GM12878 (cell line): ENCODE measurements around the gene PITPNB. TPM values are rescaled to one million over a fixed set of nuclear protein-coding genes. Genes with fewer than 3 reads are reported as not detected.

ENCODE experiments used
- ATAC-seq: fragments of 200-7000 bp; cut with Tn5 transposase; 3 replicates; pipeline ENCODE4 v1.9.1; 2020; ENCODE audit warnings: mild to moderate bottlenecking, moderate library complexity
- BruUV-seq: library from RNA; stranded (reverse); fragments of 400-500 nt; replicated peaks from 2 replicates; lab custom pipeline; 2021; lab: Mats Ljungman, UMichigan
- CTCF ChIA-PET: fragments of 300-600 bp; sonication (Branson Sonifier 250); formaldehyde crosslinking; extraction: SDS; loops from one replicate; lab custom pipeline; 2021; ENCODE audit warnings: inconsistent platforms; lab: Yijun Ruan, JAX
- POLR2A ChIA-PET: fragments of 350-600 bp; formaldehyde crosslinking; extraction: SDS; loops from one replicate; lab custom pipeline; 2021; ENCODE audit warnings: inconsistent platforms; lab: Charles Lee
- RAD21 ChIA-PET: fragments of 300-600 bp; sonication (Branson Sonifier 250); formaldehyde crosslinking; loops from one replicate; lab custom pipeline; 2023; ENCODE audit warnings: antibody characterized with exemption; ENCODE audit not compliant: unreplicated experiment; lab: Charles Lee
- SMC1A ChIA-PET: fragments of 300-600 bp; sonication (Branson Sonifier 250); formaldehyde crosslinking; loops from one replicate; lab custom pipeline; 2023; ENCODE audit not compliant: unreplicated experiment, uncharacterized antibody; lab: Charles Lee
- DNase-seq: peaks from one replicate; pipeline ENCODE4 v3.0.0-alpha.2; 2011; ENCODE audit warnings: low read depth, low spot score
- FAIRE-seq: peaks from 3 replicates; lab custom pipeline; 2011; peaks lifted over from hg19 to GRCh38; lab: Jason Lieb, UNC
- H2AFZ ChIP-seq: 2 replicates; pipeline ENCODE4 v1.6.0; 2011; ENCODE audit warnings: low read depth, low read length, control low read depth; ENCODE audit not compliant: control insufficient read depth
- H3K27ac ChIP-seq: 2 replicates; pipeline ENCODE4 v1.5.1; 2011; ENCODE audit warnings: control low read depth; ENCODE audit not compliant: control insufficient read depth, insufficient read depth
- H3K27me3 ChIP-seq, 2 experiments: replicated peaks in 1 of 2; 2 replicates each; pipeline versions ENCODE4 v1.6.0 to v1.6.1; 2011; ENCODE audit warnings: low read length in 1 of 2; ENCODE audit not compliant: control insufficient read depth in 2 of 2, insufficient read depth in 2 of 2
- H3K36me3 ChIP-seq, 2 experiments: 2 replicates each; pipeline ENCODE4 v1.5.1; 2011; ENCODE audit warnings: low read length in 1 of 2; ENCODE audit not compliant: control insufficient read depth in 2 of 2, insufficient read depth in 2 of 2
- H3K4me1 ChIP-seq: 2 replicates; pipeline ENCODE4 v1.6.1; 2011; ENCODE audit warnings: mild to moderate bottlenecking, low read length, moderate library complexity, mixed read lengths; ENCODE audit not compliant: control insufficient read depth, insufficient read depth
- H3K4me2 ChIP-seq: 2 replicates; pipeline ENCODE4 v1.6.0; 2011; ENCODE audit warnings: control low read depth; ENCODE audit not compliant: control insufficient read depth, insufficient read depth
- H3K4me3 ChIP-seq: fragments of 200-600 bp; sonication (generic); 2 replicates; pipeline ENCODE4 v1.5.1; 2016
- H3K79me2 ChIP-seq: 2 replicates; pipeline ENCODE4 v1.6.0; 2011; ENCODE audit warnings: low read length; ENCODE audit not compliant: control insufficient read depth, insufficient read depth
- H3K9ac ChIP-seq: 2 replicates; pipeline ENCODE4 v1.8.0; 2011; ENCODE audit warnings: low read length, control low read depth, mixed read lengths; ENCODE audit not compliant: control insufficient read depth, insufficient read depth
- H3K9me3 ChIP-seq: replicated peaks from 3 replicates; pipeline ENCODE4 v1.5.1; 2011; ENCODE audit warnings: mild to moderate bottlenecking, low read length; ENCODE audit not compliant: control insufficient read depth, insufficient read depth
- H4K20me1 ChIP-seq: 2 replicates; pipeline ENCODE4 v1.6.0; 2011; ENCODE audit not compliant: control insufficient read depth, insufficient read depth
- CBX3 ChIP-seq: fragments of 200-600 bp; sonication (generic); IDR thresholded peaks from 2 replicates; pipeline ENCODE4 v1.6.1; 2016; ENCODE audit warnings: low read depth, borderline replicate concordance
- CHD2 ChIP-seq: IDR thresholded peaks from 2 replicates; pipeline ENCODE4 v1.6.1; 2011; ENCODE audit warnings: low read depth, low read length, improper control_type of control experiment, borderline replicate concordance
- IRF5 ChIP-seq: fragments of 450-650 bp; IDR thresholded peaks from 2 replicates; pipeline ENCODE4 v1.6.1; 2017; ENCODE audit warnings: borderline replicate concordance
- RB1 ChIP-seq: fragments of 450-650 bp; formaldehyde crosslinking; IDR thresholded peaks from 2 replicates; pipeline ENCODE4 v1.6.1; 2017; ENCODE audit warnings: mild to moderate bottlenecking, borderline replicate concordance
- TARDBP ChIP-seq: IDR thresholded peaks from 2 replicates; pipeline ENCODE4 v1.6.1; 2016; ENCODE audit warnings: borderline replicate concordance
- YY1 ChIP-seq: IDR thresholded peaks from 2 replicates; pipeline ENCODE4 v1.6.1; 2011; ENCODE audit warnings: low read depth, mild to moderate bottlenecking, low read length
- ZBED1 ChIP-seq: IDR thresholded peaks from 2 replicates; pipeline ENCODE4 v1.6.1; 2016; ENCODE audit warnings: borderline replicate concordance
- ZBTB40 ChIP-seq: fragments of 450-650 bp; IDR thresholded peaks from 2 replicates; pipeline ENCODE4 v1.6.1; 2016; ENCODE audit warnings: mild to moderate bottlenecking, moderate library complexity, borderline replicate concordance
- WGBS: methylation state at CpG from one replicate; pipeline ENCODE4 v1.1.6; 2016; ENCODE audit warnings: low lambda C conversion rate; ENCODE audit not compliant: insufficient replicate concordance, insufficient coverage; ENCODE audit errors: missing lambda C conversion rate; 5-methylcytosine and 5-hydroxymethylcytosine counted together
- in situ Hi-C: fragments of 300-500 bp; cut with MboI; formaldehyde crosslinking; loops from 9 replicates; pipeline ENCODE4 v1.14.3; 2018; ENCODE audit warnings: mixed read lengths
- intact Hi-C: fragments of 100-400 bp; cut with micrococcal nuclease; formaldehyde crosslinking; loops from one replicate; pipeline ENCODE4 v1.14.2; 2022; ENCODE audit not compliant: unreplicated experiment
- polyA plus RNA-seq, 11 experiments: library from polyadenylated mRNA; depleted of rRNA in 4 of 11; unstranded in 6 of 11; stranded (reverse) in 5 of 11; fragments of >200 nt; fragmentation: Nextera tagmentation in 4 of 11; fragmentation: Illumina TruSeq in 1 of 11; extraction: Ambion mirVana in 4 of 11; extraction: Trizol in 1 of 11; gene quantifications; 1 replicate in 1 of 11; 2 replicates in 10 of 11; pipeline versions ENCODE4 v1.2.1 to v1.2.3, GENCODE V29; 2011 to 2016; ENCODE audit warnings: inconsistent platforms in 2 of 11, missing spikeins in 2 of 11, low read depth in 1 of 11
- total RNA-seq, 4 experiments: library from RNA; depleted of rRNA in 3 of 4; stranded (reverse); fragments of >200 nt in 3 of 4; fragmentation: Illumina TruSeq in 1 of 4; extraction: Trizol in 1 of 4; gene quantifications; 2 replicates each; pipeline versions ENCODE4 v1.2.1 to v1.2.3, GENCODE V29; 2013 to 2021
- TF ChIP-seq, protein P1 (sequence below): fragments of 450-650 bp; IDR thresholded peaks from 2 replicates; pipeline ENCODE4 v1.6.1; 2016; ENCODE audit warnings: mild to moderate bottlenecking

Gene PITPNB
- total and polyA plus RNA-seq, 10 of the 15 experiments (the other 5 are each of a cell fraction or from before 2014, with no cell fraction given): 19.7 to 116 (median 64.9) TPM

- H3K4me2 ChIP-seq: no peak overlapping the region
- ChIA-PET RAD21 (no interaction called here), SMC1A (no interaction called here)
- ATAC-seq: no peak
- no peak overlapping the region for H3K9ac ChIP-seq
- no peak overlapping the region for H3K27ac ChIP-seq
- BruUV-seq: no TSS peak
- 75% methylated on average over 19 of the region's 20 CpGs for WGBS
- no peak overlapping the region for H2AFZ ChIP-seq
- intact Hi-C loops (no loop called here), in situ Hi-C loops (no loop called here)
- H4K20me1 ChIP-seq: no peaks in the 10 kb centered on the region
- DNase-seq: no peak
- no peaks in the 10 kb centered on the region for H3K36me3 ChIP-seq
- no peaks in the 10 kb centered on the region for H3K9me3 ChIP-seq
- no peaks in the 10 kb centered on the region for H3K27me3 ChIP-seq
- no peak for FAIRE-seq
- TF ChIP-seq ZBTB40 (no peak), TARDBP (no peak), IRF5 (no peak), YY1 (no peak), ZBED1 (no peak), RB1 (no peak), CBX3 (no peak), CHD2 (no peak)
- TF ChIP-seq, protein P1, sequence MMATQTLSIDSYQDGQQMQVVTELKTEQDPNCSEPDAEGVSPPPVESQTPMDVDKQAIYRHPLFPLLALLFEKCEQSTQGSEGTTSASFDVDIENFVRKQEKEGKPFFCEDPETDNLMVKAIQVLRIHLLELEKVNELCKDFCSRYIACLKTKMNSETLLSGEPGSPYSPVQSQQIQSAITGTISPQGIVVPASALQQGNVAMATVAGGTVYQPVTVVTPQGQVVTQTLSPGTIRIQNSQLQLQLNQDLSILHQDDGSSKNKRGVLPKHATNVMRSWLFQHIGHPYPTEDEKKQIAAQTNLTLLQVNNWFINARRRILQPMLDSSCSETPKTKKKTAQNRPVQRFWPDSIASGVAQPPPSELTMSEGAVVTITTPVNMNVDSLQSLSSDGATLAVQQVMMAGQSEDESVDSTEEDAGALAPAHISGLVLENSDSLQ: no peak
- TF ChIP-seq, all 136 proteins: peak for 0
- H3K79me2 ChIP-seq: no peaks in the 10 kb centered on the region
- H3K4me3 ChIP-seq: no peak overlapping the region
- H3K4me1 ChIP-seq: no peaks in the 10 kb centered on the region
- POLR2A ChIA-PET: interaction anchor here (0.6 kb wide), 1 partner anchor 18 kb away, joined by 13 read pairs; no protein-coding TSS in a partner anchor
- CTCF ChIA-PET: no interaction called here
Measured at GRCh38 chr22:27834364-27835185, 84.5 kb downstream of the PITPNB start.
